AG09319 (cell line): ENCODE measurements around the gene ACVR1B.

Experiments
- DNase-seq: peaks from one replicate; pipeline ENCODE4 v3.0.0-alpha.2; 2010; ENCODE audit warnings: low read depth; ENCODE audit errors: extremely low read depth
- TF ChIP-seq, protein P1 (sequence below): IDR thresholded peaks from 2 replicates; pipeline ENCODE4 v1.5.1; 2011; ENCODE audit warnings: low read depth, mild to moderate bottlenecking, inconsistent platforms, low read length, moderate library complexity

Gene ACVR1B

DNA sequence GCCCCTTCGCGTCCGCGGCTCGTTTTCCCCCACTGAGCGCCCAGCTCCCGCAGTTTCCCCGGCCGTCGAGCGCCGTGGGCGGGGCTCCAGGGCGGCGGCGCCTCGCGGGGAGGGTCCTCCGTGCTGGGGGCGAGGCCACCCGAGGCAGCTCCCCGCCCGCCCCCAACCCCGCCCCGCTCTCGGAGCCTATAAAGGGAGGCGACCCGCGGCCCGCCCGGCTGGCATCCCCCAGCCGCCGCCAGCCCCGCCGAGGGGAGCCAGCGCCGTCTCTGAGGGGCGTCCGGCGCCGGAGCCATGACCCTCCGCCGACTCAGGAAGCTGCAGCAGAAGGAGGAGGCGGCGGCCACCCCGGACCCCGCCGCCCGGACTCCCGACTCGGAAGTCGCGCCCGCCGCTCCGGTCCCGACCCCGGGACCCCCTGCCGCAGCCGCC is 55.2 kb downstream of the ACVR1B start, which contains the start of gene TAMALIN:
TAMALIN (plus strand) TSS at position 221 of the 432 bp plus-strand sequence; CDS start at position 295, 74 bp downstream.
- no peak for DNase-seq

DNA sequence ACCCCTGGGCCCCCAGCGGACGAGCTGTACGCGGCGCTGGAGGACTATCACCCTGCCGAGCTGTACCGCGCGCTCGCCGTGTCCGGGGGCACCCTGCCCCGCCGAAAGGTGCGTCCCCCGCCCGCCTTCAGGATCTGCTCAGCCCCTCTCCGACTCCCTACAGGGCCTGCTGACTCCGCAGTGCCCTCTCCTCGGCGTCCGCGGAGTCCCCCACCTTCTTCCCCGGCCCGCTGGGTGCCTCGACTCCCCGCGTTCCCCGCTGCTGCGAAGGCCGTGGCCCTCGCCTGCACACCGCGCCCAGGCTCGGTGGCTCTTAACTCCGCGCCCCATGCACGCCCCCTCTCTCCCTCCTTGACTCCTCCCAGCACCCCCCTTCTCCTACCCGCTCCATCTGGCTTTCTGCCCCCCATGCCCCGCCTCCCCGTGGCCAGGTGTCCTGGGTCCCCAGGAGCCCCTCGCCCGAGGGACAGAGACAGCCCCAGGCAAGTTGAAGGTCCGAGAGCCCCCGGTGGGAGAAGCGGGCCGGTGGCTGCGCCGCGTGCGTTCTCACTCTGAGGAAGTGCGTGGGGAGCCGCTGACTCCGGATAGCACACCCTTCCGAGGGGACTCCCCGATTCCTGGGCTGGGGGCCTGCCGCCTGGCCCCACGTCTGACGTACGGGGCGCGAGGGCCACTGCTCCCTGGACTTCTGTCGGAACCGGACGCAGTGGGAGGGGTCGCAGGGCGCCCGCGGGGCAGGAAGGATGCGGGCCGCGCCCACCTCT is 55.8 kb downstream of the ACVR1B start:
- no peak for DNase-seq
- TF ChIP-seq, protein P1, sequence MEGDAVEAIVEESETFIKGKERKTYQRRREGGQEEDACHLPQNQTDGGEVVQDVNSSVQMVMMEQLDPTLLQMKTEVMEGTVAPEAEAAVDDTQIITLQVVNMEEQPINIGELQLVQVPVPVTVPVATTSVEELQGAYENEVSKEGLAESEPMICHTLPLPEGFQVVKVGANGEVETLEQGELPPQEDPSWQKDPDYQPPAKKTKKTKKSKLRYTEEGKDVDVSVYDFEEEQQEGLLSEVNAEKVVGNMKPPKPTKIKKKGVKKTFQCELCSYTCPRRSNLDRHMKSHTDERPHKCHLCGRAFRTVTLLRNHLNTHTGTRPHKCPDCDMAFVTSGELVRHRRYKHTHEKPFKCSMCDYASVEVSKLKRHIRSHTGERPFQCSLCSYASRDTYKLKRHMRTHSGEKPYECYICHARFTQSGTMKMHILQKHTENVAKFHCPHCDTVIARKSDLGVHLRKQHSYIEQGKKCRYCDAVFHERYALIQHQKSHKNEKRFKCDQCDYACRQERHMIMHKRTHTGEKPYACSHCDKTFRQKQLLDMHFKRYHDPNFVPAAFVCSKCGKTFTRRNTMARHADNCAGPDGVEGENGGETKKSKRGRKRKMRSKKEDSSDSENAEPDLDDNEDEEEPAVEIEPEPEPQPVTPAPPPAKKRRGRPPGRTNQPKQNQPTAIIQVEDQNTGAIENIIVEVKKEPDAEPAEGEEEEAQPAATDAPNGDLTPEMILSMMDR = no peak

More for the DNA sequence above, 55.2 kb downstream of the ACVR1B start, which contains the start of gene TAMALIN:
- TF ChIP-seq, protein P1 = no peak

DNA sequence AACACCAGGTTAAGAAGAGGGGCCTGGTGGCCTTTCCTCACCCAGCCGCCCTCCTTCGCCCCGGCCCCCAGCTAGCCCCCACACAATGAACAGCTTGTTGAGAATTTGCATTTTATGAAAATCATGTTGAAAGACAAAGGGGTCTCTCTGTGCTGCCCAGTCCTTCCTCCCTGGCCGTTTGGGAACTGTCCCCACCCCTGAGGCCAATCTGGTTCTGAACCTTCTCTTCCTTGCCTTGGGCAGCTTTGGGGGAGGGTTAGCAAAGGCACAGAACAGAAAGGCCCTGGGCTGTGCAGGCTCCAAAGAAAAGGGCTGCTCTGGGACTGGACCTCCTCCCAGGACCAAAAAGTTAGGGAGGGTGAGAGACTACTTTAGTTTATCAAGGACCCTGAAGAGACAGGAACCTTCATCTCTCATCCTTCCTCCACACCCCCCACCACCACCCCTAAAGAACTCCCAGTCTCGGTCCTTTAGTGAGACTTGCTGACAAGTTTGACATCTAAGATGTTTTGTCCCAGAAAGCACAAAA is 56.5 kb downstream of the ACVR1B start:
- DNase-seq = no peak
- TF ChIP-seq, protein P1 = no peak

DNA sequence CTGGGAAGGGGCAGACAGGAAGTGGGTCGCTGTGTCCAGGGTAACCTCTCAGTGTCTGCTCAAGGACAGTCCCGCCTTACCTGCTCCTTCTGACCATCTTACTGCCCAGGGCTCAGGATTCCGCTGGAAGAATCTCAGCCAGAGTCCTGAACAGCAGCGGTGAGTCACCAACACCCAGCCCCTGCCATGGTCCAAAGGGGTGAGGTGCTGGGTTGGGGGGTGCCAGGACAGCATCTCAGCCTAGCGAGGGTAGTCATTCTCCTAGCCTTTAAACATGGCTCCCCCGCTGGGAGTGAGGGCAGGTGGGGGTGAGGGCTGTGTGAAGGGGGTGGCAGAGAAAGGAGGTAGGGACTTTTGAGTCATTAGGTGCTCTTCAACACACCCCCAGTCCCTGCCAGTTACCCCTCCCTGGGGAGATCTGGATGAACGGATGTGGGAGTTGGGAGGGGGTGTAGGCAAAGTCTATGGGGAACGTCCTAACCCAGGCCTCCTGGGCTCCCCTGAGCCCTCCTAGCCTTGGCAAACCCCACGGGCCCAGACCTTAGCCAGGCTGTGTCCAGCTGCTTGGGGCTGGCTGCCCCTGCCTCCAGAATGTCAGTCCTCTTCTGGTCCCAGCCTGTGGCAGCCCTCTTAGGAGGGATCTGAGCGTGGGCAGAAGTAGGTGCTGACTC is 57.7 kb downstream of the ACVR1B start:
- no peak for DNase-seq
- TF ChIP-seq, protein P1 = no peak

DNA sequence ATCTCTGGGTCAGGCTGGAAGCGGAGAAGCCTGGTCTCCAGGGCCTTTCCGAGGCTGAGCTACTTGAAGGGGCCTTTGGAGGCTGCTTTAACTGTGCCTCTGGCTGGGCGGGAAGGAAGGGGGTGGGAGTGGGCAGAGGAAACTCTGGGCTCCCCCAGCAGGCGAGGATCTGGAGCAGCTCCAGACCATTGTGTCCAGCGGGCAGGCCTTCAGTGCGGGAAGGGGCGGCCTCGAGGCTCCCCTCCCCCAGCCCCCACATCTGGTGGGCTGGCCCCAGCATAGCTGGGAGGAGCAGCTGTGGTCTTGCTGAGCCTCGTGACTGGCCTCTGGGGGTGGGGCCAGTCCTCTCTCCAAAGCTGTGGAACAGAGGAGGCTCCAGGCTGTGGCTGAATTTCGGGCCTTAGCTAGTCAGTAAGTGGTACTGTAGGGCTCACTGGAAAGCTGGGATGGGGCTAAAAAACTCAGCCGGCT is 58.7 kb downstream of the ACVR1B start:
- TF ChIP-seq, protein P1 = no peak
- DNase-seq = peak; percentile 59

DNA sequence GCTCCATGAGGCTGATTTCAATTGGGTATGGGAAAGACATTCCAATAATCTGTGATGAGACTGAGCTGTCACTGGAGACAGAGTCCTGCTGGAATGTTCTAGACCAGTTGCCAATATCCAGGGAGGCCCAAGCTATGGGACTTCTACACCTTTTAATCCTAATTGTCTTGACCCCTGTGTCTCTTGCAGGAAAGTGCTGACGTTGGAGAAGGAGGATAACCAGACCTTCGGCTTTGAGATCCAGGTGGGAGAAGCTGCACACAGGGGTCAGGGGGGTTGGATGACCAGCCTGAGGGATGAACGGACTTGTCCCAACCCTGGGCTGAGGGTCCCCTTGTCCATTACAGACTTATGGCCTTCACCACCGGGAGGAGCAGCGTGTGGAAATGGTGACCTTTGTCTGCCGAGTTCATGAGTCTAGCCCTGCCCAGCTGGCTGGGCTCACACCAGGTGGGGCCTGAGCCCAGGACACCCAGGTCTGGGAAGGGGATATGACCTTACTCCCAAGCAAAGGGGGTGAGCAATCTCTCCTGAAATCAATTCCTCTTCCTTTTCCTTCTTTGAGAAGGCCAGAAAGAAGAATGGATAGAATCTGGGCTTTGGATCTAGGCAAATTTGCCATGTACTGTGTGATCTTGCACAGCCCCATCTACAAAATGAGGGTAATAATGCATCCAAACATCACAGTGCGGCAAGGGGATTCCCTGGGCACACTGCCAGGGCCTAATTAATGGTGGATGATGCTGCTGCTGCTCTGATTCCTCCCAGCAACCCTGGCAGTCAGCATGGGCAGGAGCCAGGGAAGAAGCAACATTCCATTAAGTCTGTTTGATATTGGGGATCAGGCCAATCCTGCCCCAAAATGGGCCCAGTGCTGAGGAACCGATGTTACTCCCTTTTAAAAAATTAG is 59.4 kb downstream of the ACVR1B start:
- no peak for DNase-seq
- TF ChIP-seq, protein P1 = no peak
